ENCODE measurements around the gene DNAJC18. TPM values are rescaled to one million over a fixed set of nuclear protein-coding genes. Genes with fewer than 3 reads are reported as not detected.

The DNAJC18 gene
- total RNA-seq, 2 donors from 2014 or later = 5.9 to 8.5 TPM

DNA sequence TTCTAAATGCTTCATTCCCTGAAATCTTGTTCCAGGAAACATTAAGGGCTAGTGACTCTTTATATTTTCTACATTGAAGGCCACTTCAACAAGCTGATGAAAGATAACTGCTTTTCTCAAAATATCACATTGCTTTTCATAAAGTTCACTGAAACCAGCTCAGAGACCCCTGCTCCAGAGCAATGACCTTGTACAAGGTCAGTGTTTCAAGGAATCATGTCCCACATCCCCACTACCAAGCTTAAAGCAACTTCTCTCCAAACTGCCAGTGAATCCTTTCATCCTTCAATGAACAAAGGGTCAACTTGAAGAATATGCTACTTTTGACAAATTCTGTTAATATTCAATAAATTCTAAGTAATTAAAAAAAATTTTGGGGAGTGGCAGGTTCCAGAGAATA lies 23.5 kb downstream of the DNAJC18 start:
- peak overlapping the region; percentile 78 to 94 for H3K27ac ChIP-seq
- H3K36me3 ChIP-seq = peaks cover 11% of the 10 kb centered on the region
- no peak overlapping the region for H3K4me3 ChIP-seq
- H3K27me3 ChIP-seq = no peaks in the 10 kb centered on the region
- H3K4me1 ChIP-seq = peaks cover 0 to 68% of the 10 kb centered on the region in 2 donors
- H3K9me3 ChIP-seq = no peaks in the 10 kb centered on the region
- TF ChIP-seq, protein P1, sequence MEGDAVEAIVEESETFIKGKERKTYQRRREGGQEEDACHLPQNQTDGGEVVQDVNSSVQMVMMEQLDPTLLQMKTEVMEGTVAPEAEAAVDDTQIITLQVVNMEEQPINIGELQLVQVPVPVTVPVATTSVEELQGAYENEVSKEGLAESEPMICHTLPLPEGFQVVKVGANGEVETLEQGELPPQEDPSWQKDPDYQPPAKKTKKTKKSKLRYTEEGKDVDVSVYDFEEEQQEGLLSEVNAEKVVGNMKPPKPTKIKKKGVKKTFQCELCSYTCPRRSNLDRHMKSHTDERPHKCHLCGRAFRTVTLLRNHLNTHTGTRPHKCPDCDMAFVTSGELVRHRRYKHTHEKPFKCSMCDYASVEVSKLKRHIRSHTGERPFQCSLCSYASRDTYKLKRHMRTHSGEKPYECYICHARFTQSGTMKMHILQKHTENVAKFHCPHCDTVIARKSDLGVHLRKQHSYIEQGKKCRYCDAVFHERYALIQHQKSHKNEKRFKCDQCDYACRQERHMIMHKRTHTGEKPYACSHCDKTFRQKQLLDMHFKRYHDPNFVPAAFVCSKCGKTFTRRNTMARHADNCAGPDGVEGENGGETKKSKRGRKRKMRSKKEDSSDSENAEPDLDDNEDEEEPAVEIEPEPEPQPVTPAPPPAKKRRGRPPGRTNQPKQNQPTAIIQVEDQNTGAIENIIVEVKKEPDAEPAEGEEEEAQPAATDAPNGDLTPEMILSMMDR (IDR thresholded peaks at IDR 0.05) = no peak
- no peak for DNase-seq (ENCODE audit: low spot score)

DNA sequence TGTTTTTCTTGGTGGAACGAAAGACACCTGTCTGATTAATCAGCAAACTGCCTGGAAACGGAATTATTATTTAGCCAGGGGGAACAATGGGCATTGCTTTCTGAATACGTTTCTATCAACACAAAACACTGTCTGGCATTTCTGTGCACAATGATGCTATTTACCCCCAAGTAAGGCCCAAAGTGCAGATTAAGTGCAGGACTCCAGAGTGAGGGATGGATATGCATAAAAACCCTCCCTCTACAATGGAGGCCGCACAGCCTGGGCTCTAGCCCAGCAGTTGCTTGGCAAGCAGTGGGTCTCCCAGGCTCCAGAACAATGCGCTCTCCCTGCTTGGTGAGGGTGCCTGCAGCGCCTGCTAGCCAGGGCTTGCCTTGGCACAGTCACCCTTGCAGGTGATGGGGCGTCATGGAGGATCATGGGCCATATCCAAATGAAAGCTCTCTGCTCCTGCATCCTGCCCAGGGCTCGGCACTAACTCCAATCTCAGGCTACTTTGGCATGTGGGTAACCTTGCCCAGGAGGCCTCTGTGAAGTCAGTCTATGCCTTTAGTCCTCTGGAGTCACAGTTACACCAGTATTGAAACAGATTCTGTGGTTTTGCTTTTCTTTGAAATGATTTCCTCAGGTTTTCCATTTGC lies 24.0 kb downstream of the DNAJC18 start:
- no peaks in the 10 kb centered on the region for H3K9me3 ChIP-seq
- TF ChIP-seq, protein P1 (IDR thresholded peaks at IDR 0.05) = no peak
- peaks cover 0 to 67% of the 10 kb centered on the region in 2 donors for H3K4me1 ChIP-seq
- peak overlapping the region; percentile 78 to 94 for H3K27ac ChIP-seq
- DNase-seq (ENCODE audit: low spot score) = no peak
- H3K27me3 ChIP-seq = no peaks in the 10 kb centered on the region
- H3K36me3 ChIP-seq = peaks cover 11% of the 10 kb centered on the region
- no peak overlapping the region for H3K4me3 ChIP-seq

DNA sequence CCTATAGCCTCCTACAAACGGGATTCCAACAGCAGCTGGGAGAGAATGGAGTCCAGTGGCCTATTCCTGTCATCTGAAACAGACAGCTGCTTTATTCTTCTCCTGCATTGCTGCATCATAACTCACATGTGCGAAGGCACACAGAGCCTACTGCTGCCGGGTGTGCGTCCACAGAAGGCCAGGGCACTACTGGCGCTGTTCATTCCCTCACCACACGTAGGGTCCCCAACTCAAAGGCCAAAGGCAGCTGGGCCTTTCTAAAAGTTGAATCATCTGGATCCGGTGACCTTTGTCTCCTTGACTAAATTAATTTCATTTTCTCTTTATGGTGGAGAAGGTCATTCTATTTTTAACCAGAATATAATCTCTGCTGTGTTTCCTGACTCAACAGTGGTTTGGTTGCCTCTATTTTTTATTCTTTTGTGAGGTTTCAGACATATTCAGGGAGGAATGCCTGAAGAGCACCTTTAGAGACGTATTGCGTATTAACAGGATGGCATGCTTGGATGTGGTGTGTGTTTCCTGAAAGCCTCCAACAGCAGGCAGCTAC lies 24.7 kb downstream of the DNAJC18 start:
- Histone ChIP-seq H3K4me1 (peaks cover 0 to 60% of the 10 kb centered on the region in 2 donors), H3K27ac (peak overlapping the region; percentile 78 to 94), H3K36me3 (peaks cover 6% of the 10 kb centered on the region), H3K9me3 (no peaks in the 10 kb centered on the region), H3K4me3 (no peak overlapping the region), H3K27me3 (no peaks in the 10 kb centered on the region)
- no peak for DNase-seq (ENCODE audit: low spot score)
- TF ChIP-seq, protein P1 (IDR thresholded peaks at IDR 0.05) = no peak

DNA sequence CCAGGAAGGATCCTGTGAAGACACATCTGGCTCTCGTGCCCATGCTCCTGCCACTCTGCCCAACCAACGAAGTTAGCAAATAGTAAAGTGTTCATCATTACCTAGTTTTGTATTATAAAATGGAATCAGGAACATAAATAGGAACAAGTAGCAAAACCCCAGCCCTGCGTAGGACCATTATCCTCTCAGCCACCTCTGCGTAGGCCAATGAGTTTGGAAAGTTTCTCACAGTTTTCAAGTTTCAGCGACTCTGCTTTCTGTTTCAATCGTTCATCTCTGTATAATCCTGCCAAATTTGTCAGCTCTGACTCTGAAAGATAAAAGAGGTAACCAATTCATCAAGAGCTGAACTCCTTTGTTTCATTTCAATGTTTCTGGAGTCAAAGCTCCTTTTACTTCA lies 25.4 kb downstream of the DNAJC18 start:
- H3K36me3 ChIP-seq = no peaks in the 10 kb centered on the region

DNA sequence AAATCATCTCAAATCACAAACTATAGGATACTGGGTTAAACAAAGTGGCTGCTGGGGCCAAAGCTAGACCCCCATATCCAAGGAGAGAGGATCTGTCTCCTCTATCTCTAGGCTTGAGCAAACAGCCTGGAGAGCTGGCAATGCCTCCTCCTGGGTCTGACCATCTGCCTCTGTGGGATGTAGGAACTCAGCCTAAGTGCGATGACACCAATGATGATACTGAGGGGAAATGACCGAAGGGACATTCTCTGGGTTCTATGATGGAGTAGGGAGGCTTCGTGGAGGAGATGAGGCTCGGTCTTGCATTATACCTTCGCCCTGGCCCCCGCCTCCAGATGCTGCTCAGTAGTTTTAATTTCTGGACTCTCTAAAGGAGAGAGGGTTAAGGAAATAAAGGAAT lies 26.2 kb downstream of the DNAJC18 start:
- no peak overlapping the region for H3K4me3 ChIP-seq
- peaks cover 0 to 48% of the 10 kb centered on the region in 2 donors for H3K4me1 ChIP-seq
- peak overlapping the region; percentile 78 to 94 for H3K27ac ChIP-seq

More for the DNA sequence above, 25.4 kb downstream of the DNAJC18 start:
- TF ChIP-seq, protein P1 (IDR thresholded peaks at IDR 0.05) = no peak
- Histone ChIP-seq H3K9me3 (no peaks in the 10 kb centered on the region), H3K27me3 (no peaks in the 10 kb centered on the region), H3K4me3 (no peak overlapping the region), H3K4me1 (peaks cover 0 to 54% of the 10 kb centered on the region in 2 donors), H3K27ac (peak overlapping the region; percentile 78 to 94)
- DNase-seq (ENCODE audit: low spot score) = no peak

More for the DNA sequence above, 26.2 kb downstream of the DNAJC18 start:
- Histone ChIP-seq H3K27me3 (no peaks in the 10 kb centered on the region), H3K9me3 (no peaks in the 10 kb centered on the region), H3K36me3 (no peaks in the 10 kb centered on the region)
- TF ChIP-seq, protein P1 (IDR thresholded peaks at IDR 0.05) = no peak
- no peak for DNase-seq (ENCODE audit: low spot score)

Data from right atrium auricular region (tissue), 2 donors.